Activated effector memory CD4-positive, alpha-beta T cell treated with anti-CD3 and anti-CD28 coated beads, Interleukin-2, amount 50 U/mL, for 16 hours (primary cell): Measurements from ENCODE around the gene TTC1.
"Not testable (repeated sequence)": the region's sequence is repeated elsewhere in the genome, so short reads cannot be mapped to it uniquely, and the experiment has no call there.

Experiments used
- DNase-seq: peaks from one replicate; pipeline ENCODE4 v3.0.0-alpha.2; 2020

The TTC1 gene

DNA sequence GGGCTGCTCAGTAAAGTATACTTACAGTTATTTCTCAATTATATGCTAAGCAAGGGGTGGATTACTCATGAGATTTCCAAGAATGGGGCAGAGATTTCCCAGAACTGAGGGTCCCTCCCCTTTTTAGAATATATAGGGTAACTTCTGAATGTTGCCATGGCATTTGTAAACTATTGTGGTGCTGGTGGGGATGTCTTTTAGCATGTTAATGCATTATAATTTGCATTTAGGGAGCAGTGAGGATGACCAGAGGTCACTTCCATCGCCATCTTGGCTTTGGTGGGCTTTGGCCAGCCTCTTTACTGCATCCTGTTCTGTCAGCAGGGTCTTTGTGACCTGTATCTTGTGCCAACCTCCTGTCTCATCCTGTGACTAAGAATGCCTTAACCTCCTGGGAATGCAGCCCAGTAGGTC, 35.5 kb downstream of the TTC1 start:
- DNase-seq, result no peak

DNA sequence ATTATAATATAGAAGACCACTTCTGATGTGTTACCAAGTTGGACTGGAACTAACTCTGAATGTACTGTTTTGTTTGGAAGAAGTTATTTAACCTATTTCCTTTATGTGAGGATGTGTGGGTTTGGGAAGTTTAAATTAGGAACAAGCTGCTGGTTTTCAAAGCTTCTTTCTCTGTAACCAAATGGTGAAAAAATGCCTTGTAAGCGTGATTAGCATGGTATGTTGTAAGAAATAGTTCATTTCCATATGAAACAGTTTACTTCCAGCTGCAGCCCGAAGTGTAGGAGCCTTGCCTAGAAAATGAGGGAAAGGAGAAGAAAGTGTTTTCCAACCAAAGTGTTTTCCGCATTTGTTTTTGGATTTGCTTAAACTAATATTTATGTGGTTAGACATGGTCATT, 36.0 kb downstream of the TTC1 start:
- no peak for DNase-seq

DNA sequence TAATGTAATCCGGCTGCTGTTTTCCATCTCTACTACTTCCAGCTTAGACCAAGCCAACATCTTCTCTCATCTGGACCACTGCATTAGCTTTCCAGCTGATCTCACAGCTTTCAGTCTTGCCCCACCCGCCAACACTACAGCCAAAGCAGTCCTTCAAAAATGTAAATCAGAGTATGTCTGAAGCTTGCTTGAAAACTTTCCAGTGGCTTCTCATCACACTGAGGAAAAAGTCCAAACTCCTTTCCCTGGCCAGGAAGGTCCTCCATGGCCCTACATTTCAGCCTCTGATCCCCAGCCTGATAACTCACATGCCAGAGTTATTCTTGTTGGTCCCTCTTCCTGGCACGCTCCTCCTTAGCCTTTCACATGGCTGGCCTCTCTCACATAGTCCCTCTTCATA, 38.5 kb downstream of the TTC1 start:
- DNase-seq, result no peak

DNA sequence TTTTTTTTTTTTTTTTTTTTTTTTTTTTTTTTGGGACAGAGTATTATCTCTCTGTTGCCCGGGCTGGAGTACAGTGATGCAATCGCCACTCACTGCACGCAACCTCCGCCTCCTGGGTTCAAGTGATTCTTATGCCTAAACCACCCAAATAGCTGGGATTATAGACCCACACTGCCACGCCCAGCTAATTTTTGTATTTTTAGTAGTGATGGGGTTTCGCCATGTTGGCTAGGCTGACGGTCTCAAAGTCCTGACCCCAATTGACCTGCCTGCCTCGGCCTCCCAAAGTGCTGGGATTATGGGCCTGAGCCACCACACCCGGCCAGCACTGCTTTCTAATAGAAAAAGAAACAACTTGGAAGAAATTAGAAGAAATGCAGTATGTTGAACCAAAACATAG, 39.2 kb downstream of the TTC1 start:
- no peak for DNase-seq

DNA sequence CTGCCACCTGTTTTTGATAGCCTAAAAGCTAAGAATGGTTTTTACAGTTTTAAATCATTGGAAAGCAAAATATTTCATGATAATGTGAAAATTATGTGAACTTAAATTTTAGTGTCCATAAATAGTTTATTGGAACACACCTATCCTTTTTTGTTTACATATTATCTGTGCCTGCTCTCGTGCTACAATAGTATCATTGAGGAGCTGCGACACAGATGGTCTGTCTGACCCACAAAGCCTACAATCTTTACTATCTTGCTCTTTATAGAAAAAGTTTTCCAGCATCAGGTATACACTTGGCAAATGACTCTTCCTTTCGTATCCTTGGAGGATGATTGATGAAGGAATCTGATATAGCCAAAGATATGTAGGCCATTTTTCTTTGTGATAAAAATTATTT, 40.2 kb downstream of the TTC1 start:
- no peak for DNase-seq

DNA sequence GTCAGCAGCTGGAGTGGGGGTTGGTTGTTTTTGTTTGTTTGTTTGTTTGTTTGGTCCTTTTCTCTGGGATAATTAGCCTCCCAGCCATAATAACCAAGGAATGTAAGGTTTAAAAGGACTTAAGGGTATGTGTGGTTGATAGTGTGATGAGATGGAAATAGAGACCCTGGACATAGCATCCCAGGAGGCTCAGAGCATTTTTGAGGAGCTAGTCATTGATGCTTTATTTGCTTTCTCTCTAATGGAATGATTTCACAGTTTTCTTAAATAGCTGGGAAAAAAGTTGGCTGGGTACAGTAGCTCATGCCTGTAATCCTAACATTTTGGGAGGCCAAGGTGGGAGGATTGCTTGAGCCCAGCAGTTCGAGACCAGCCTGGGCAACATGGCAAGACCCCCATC, 45.1 kb downstream of the TTC1 start:
- no peak for DNase-seq

DNA sequence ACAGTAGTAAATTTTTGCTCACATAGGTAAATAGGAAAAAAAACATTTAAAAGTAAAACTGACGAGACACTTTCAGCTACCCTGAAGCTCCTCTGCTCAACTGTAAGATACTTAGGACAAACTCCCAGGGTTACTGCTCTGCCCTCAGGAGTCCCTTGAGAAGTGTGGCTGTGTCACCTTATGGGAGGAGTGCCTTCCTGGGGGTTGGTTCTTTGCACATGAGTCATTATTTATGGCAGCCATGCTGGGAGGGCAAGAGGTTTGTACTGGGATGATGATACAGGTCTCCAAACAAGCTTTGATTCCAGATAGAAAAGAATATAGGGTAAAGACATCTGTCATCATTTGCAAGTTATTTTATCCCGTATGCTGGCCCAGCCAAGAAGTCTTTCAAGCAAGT, 45.9 kb downstream of the TTC1 start:
- no peak for DNase-seq

DNA sequence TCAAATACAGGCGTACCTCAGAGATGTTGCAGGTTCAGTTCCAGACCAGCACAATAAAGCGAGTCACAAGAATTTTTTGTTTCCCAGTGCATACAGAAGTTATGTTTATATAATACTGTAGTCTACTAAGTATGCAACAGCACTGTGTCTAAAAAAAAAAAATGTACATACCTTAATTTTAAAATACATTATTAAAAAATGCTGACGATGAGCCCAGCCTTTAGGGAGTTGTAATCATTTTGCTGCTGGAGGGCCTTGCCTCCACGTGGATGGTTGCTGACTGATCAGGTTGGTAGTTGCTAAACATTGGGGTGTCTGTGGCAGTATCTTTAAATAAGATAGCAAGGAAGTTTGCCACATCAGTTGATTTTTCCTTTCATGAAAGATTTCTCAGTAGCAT, 48.3 kb downstream of the TTC1 start:
- no peak for DNase-seq

DNA sequence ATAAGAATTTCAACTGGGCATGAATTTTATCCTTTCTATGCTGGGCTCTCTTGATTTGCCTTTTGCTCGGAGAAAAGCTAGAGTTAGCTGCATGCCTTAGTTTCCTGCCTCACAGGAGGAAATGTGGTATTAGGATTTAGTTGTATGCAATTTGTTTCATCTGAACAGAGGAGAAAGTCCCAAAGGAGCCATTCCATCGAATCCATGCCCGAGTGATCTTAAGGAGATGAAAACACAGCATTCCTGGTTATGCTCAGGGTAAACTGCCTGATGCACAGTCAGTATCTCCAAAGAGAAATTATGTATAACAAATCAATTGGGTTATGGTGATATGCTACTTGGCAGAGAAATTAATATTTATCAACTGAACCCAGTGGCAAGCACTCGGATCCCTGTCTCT, 51.1 kb downstream of the TTC1 start:
- DNase-seq, result no peak

DNA sequence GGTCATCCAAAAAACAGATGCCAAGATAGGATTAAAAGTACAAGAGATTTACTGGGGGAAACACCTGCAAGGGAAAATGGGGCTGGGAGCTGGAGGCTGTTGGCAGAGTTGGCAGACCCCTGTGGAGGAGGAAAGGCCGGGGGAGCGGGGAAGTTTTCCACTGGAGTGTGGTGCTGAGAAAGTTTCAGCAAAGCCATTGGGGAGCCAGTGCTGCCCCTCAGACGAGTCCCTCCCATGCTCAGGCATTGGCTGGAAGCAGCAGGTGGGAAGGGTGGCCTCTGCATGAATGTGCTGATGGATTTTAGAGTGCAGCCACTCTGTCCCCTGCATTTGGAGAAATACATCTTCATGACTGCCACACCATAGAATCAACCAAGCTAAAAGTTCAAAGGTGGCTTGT, 52.8 kb downstream of the TTC1 start:
- no peak for DNase-seq

DNA sequence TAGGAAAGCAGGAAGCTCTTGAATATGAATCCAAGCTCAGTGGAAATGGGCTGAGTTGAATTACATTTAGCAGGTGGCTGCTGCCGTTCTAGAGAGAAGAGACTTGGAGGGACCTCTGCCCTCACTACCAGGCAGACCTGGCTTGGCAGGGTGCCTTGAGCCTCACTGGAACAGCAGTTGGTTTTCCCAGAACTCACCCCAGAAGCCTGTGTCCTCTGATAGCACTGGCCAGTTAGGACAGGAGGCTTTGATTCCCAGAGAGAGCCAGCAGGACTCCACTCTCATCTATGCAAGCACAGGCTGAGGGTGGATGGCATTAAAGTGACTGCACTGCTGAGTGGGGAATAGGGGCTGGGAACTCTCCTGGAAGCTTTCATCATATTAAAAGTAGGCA, 55.5 kb downstream of the TTC1 start:
- DNase-seq, result no peak

DNA sequence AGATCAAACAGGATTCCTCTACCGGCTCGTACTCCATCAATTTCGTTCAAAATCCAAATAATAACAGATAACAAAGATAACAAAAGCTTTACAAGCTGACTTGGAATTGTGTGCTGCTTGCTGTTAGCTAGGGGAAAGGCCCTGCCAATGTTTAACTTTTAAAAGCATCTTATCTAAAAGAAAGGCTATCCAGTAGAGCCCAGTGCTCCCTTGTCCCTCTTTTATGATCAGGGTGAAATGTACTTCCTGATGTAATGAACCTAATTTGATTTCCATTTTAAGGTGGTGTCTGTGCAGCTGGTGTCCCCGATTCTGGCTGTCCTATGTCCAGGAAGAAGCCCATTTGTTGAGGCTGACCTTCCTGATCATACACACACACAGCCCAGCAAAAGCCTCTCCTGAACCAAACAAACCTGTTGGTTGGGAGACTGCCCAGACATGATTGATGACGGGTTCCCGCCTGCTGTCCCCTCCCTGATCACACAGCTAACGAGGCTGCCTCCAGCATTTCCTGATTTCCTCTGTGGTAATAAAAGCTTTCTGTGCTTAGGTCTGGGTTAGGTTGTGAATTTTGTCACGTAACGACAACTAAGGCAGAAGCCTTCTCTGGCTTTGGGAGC, 56.2 kb downstream of the TTC1 start:
- no peak for DNase-seq

DNA sequence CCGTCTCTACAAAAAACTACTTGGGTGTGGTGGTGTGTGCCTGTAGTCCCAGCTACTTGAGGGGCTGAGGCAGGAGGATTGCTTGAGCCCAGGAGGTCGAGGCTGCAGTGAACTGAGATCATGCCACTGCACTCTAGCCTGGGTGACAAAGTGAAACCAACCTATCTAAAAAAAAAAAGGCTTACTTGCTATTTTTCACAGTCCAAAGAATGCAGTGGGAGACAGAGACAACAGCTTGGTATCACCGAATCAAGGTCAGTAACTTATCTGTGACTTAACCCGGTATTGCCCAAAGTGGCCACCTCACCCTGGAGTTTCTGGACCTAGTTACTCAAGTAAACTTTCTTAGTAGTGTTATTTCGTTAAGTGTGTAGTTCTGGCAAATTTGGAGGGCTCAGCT, 60.2 kb downstream of the TTC1 start:
- not testable (repeated sequence) for DNase-seq

DNA sequence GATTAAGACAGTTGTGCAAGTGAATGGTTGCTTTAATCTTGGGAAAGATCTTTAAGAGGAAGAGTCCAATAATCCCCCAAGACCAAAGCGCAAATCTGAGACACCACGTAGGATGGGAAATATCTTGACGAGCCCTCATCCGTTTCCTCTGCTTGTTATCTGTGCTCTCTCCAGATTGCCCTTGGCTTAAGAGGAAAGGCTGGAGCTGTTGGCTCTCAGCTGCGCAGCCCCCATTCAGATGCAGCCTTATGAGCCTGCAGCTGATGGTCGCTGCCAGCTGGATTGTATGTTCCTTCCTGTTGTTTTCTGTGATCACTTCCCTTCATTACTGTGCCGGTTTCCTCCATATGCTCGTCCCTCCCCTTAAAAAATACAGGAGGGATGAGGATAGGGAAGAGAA, 62.6 kb downstream of the TTC1 start:
- no peak for DNase-seq

DNA sequence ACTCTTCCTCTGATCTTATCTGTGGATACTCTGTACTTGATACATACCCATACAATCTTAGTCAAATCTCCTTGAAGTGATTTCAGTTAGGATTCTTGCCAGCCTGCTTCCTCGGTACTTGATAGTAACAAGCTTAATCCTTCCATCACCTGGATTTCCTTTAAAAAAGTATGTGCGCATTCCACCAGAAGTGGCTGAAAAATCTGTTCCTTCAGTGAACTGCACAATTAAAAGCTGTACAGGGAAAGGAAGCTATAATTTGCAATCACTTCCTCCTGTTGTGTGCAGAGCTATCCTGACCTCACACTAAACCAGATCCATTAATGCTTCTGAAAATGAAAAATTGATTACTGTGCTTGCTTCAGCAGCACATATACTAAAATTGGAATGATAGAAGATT, 63.0 kb downstream of the TTC1 start:
- no peak for DNase-seq

DNA sequence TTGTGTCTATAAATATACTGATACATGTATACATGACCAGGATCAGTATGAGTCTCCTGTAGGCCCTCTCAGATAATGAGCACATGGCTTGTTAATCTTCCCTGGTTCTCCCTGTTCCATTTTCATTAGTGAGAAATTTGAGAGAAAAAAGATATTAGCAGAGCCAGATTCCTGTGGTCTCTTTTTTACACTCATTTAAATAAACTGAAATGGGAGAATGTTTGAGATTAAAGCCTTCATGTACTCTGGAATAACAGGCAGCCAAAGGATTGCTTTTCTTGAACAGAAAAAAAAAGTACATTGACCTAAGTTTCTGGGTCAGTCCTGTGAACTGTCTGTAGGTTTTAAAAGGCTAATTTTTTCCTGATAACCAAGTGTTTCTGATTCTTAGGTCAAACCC, 66.1 kb downstream of the TTC1 start:
- no peak for DNase-seq

DNA sequence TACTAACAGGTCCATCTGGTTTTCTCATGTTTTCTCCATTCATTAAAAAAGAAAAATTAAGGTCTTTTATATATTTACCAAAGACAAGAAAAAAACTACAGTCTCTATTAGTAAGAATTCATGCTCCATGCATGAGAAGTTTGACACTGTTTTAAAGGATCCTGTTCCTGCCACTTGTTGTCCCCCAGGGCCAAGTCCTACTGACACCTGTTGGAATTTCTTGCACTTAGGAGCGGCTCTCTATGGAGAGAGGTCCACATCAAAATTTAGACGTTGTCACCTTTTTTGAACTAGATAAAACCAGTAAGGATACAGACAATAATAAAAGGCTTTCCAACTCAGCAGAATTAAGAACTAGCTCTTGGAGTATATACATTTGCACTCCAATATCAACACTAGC, 68.1 kb downstream of the TTC1 start:
- no peak for DNase-seq

DNA sequence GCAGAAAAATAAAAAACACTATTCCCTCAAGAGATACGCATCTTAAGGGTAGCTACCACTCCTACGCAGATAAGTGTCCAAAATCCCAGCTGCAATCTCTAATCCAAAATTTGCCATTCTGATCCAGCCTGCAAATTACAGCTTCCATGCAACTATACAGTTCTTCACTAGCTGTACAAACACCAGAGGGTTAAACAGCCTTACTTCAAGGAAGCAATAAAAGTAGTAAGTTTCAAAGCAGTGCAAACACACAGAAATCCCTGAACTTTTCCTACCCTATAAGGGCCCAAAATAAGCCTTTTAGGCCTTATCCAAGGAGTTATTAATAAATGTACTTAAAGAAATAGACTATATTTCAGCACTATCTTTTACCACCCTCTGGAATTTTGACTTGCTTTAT, 70.8 kb downstream of the TTC1 start:
- no peak for DNase-seq

DNA sequence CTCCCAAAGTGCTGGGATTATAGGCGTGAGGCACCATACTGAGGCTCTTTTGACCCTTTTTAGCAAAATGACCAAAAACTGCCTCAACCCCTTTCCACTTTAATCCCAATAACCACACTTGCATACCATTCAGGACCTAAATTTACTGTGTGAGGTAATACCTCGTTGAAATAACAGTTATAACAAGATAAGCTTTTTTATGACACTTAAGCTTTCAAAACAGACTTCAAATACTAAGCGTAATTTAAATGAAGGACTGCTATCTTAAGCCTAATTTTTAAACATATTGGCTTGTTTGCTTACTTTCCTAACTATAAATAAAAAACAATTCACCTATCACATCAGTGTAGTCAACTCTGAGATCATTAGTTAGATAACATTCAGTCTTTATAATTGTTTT, 72.6 kb downstream of the TTC1 start:
- no peak for DNase-seq

DNA sequence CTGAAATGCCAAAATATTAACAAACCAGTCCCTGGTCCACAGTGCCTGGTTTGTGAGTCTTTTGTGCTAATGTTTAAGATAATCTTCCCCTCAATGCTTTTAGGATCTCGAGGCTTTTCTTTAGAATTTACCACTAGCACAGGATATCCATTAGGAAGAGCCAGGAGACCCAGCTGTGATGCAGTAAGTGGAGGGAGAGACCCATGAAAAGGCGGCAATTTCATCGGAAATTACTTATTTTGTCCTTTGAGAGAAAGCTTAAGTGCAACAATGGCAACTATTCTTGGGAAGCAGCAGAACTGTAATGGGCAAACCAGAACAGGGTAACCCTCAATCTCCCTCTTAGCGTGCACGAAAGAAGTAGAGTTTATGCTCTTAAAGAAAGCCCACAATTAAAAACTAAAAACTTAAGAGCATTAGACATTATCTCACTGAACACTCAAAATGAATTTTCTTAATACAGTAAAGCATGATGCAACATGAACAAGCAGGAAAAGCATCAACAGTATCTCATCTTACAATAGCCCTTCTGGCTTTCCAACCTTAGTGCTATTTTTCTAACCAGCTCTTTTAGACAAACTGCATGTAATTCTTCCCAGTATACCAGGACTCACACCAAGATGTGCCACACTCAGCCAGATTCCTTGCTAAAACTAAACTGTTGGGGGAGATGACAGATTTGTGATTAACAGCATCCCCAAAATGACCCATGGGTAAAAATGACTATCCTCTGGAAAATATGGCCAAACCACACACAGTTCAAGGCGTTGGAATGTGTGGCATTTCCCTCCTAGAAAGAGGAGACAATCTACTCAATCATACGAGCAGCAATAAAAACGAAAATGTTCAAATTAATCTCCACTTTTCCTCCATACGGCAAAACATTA, 73.9 kb downstream of the TTC1 start:
- DNase-seq, result no peak

DNA sequence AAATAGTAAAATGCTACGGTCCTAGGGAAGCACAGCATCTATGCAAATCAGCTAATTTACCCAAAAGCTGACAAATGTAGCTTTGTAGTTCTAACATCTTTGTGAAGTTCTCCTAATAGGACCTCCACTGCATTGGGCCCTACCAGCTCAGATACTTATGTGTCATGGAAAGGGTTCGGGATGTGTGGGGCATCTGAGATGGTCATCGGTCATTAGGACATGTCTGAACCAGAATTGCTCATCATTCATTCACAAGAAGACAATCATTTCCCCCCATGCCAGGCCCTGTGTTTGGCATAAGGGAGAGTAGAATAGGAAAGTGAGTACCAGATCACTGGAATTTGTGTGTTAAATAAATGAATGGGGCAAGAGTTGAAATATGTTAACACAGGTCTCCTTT, 74.6 kb downstream of the TTC1 start:
- no peak for DNase-seq

DNA sequence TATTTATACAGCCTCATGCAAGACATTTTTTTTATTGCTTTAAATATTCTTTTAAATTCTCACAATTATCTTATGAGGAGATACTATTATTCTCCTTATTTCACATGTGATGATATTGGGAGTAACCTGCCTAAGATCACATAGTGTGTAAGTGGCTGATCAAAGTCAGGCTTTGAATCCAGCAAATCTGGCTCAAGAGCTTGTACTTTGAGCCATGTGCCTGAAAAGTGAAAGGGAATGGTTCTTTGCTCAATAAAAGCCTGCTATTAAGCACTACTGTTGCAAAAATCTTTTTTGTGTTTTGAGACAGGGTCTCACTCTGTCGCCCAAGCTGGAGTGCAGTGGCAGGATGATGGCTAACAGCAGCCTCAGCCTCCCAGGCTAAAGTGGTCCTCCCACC, 75.2 kb downstream of the TTC1 start:
- DNase-seq, result no peak

DNA sequence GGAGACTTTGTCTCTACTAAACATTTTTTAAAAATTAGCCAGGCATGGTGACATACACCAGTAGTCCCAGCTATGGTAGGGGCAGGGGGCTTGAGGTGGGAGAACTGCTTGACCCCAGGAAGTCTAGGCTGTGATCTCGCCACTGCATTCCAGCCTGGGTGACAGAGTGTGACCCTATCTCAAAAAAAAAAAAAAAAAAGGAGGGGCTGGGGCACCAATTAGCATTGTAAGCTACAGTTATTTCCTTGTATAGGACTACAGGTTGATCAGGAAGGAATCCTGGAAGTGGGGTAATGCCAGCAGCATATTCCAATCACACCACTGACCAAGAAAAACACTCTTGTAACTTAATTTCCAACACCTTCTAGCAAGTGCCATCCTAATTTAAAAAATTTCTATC, 78.3 kb downstream of the TTC1 start:
- no peak for DNase-seq

DNA sequence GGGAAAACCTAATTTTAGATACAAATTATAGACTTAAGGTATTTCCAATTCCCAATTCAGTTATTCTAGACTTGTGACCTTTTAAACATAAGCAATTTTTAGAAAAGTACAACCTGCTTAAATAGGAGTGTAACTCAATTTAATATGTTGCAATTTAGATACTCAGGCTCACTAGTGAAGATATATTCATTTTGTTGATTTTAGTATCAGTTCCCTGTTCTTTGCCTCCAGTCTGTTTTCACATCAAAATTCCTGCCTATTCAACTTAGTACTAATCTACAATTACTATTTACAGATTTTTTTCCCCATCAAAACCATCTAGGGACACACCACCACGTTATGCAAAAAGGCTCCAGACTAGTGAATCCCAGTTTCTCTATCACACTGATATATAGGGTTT, 79.9 kb downstream of the TTC1 start:
- DNase-seq, result no peak

DNA sequence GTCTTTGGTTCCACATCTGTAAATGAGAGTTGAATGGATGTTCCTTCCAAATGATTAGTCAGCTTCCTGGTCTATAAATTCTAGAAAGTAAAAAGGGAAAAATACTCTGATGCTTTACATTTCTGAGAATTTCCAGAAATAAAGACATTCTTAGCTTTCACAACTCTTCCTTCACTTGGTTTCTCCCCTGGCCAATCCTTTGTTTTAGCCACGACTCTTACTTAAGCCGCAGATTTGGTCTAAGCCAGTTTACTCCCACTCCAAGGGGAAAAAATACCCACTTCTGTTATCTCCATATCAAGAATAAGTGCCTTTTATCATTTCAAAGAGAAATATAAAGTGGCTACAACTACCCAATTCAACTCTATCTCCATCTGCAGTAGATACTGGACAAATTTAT, 80.6 kb downstream of the TTC1 start:
- no peak for DNase-seq
